Ovary (tissue), 9 donors: ENCODE results near the gene ELMOD3. TPM values are rescaled to one million over a fixed set of nuclear protein-coding genes. Genes with fewer than 3 reads are reported as not detected.

Experiments used
- DNase-seq, 5 donors: peaks; one replicate each; pipeline ENCODE4 v3.0.0-alpha.2; 2019 to 2020
- H3K27ac ChIP-seq, 2 donors: fragments of 200-600 bp; one replicate each; pipeline versions ENCODE4 v1.5.1 to v1.8.0; 2019 to 2022
- H3K27me3 ChIP-seq: fragments of 200-600 bp; one replicate; pipeline ENCODE4 v1.8.0; 2022
- H3K36me3 ChIP-seq: fragments of 200-600 bp; sonication (generic); one replicate; pipeline ENCODE4 v1.5.1; 2019
- H3K4me1 ChIP-seq: one replicate; pipeline ENCODE4 v1.8.1; 2013; ENCODE audit warnings: mild to moderate bottlenecking, moderate library complexity; ENCODE audit not compliant: insufficient read depth
- H3K4me3 ChIP-seq: fragments of 200-600 bp; sonication (generic); one replicate; pipeline ENCODE4 v1.5.1; 2017
- H3K9me3 ChIP-seq, 2 donors: fragments of 200-600 bp in 1 of 2; sonication (generic) in 1 of 2; one replicate each; pipeline versions ENCODE4 v1.5.1 to v1.8.1; 2013 to 2019; ENCODE audit warnings: mild to moderate bottlenecking in 1 of 2, moderate library complexity in 1 of 2
- EP300 ChIP-seq: sonication (generic); formaldehyde crosslinking; IDR thresholded peaks from one replicate; pipeline ENCODE4 v1.6.1; 2017; ENCODE audit warnings: antibody characterized with exemption
- POLR2A ChIP-seq: fragments of 450-650 bp; IDR thresholded peaks from one replicate; pipeline ENCODE4 v1.6.1; 2017; ENCODE audit warnings: antibody characterized with exemption, mild to moderate bottlenecking, moderate library complexity
- WGBS, 3 donors: extraction: QIAGEN DNeasy Blood & Tissue Kit in 1 of 3; methylation state at CpG; one replicate each; pipeline versions ENCODE4 v1.1.5 to v1.1.7; 2013 to 2017; 5-methylcytosine and 5-hydroxymethylcytosine counted together
- intact Hi-C, 4 donors: fragments of 100-400 bp; cut with DNase I; formaldehyde crosslinking; loops; one replicate each; pipeline versions ENCODE4 v1.11.0 to v1.15.1; 2022 to 2023
- polyA plus RNA-seq, 2 donors: library from polyadenylated mRNA; stranded (reverse); fragments of 200-250 nt in 1 of 2; fragments of 350-450 nt in 1 of 2; fragmentation: Illumina TruSeq in 1 of 2; extraction: RNeasy Lipid Tissue Mini Kit (QIAGEN cat#74804) in 1 of 2; gene quantifications; one replicate each; pipeline ENCODE4 v1.2.3, GENCODE V29; 2013 to 2014
- total RNA-seq, 7 donors: library from RNA; depleted of rRNA in 2 of 7; stranded (reverse); fragments of >200 nt in 2 of 7; fragmentation: NEBNext Ultra II Directional in 3 of 7; extraction: Animal tissue kit (Norgen Biotek cat#: 25700) in 3 of 7; gene quantifications; one replicate each; pipeline versions ENCODE4 v1.1.0 to v1.2.4, GENCODE V29; 2016 to 2023
- TF ChIP-seq, protein P1 (sequence below), 3 donors: fragments of 450-650 bp in 2 of 3; fragments of 200-600 bp in 1 of 3; IDR thresholded peaks; one replicate each; pipeline versions ENCODE4 v1.5.1 to v1.8.0; 2016 to 2022; ENCODE audit warnings: antibody characterized with exemption in 3 of 3, mild to moderate bottlenecking in 1 of 3
- donor health status: DM: no; HTN: no; CAD: no; lungs with moderate emphysema.
- donor health status: DM: no; HTN: no; CAD: no.
- donor health status: Bipolar disorder and iron deficiency.
- donor health status: DM: yes; HTN: yes; CAD: no.
- donor health status: DM: no; HTN: no; CAD: no.
- donor health status: DM: yes; HTN: yes; CAD: no.

ELMOD3 gene
- total and polyA plus RNA-seq, 9 donors, result 13.0 to 23.0 (median 17.3) TPM

- H3K27me3 ChIP-seq, result no peaks in the 10 kb centered on the region
- H3K4me1 ChIP-seq, result peaks cover 5% of the 10 kb centered on the region
- TF ChIP-seq, protein P1, sequence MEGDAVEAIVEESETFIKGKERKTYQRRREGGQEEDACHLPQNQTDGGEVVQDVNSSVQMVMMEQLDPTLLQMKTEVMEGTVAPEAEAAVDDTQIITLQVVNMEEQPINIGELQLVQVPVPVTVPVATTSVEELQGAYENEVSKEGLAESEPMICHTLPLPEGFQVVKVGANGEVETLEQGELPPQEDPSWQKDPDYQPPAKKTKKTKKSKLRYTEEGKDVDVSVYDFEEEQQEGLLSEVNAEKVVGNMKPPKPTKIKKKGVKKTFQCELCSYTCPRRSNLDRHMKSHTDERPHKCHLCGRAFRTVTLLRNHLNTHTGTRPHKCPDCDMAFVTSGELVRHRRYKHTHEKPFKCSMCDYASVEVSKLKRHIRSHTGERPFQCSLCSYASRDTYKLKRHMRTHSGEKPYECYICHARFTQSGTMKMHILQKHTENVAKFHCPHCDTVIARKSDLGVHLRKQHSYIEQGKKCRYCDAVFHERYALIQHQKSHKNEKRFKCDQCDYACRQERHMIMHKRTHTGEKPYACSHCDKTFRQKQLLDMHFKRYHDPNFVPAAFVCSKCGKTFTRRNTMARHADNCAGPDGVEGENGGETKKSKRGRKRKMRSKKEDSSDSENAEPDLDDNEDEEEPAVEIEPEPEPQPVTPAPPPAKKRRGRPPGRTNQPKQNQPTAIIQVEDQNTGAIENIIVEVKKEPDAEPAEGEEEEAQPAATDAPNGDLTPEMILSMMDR (IDR thresholded peaks at IDR 0.05), result no peak
- TF ChIP-seq POLR2A (no peak), EP300 (no peak)
- intact Hi-C loops, result no loop called here
- WGBS, 3 donors, result 92 to 98% (median 94%) methylated on average over 7 of the region's 7 CpGs
- H3K9me3 ChIP-seq, result no peaks in the 10 kb centered on the region
- no peaks in the 10 kb centered on the region for H3K36me3 ChIP-seq
- no peak overlapping the region for H3K27ac ChIP-seq
- H3K4me3 ChIP-seq, result no peak overlapping the region
- no peak for DNase-seq
These were observed 60.4 kb downstream of the ELMOD3 start for GRCh38 chr2:85414761-85415553.

- H3K36me3 ChIP-seq, result no peaks in the 10 kb centered on the region
- no peak overlapping the region for H3K27ac ChIP-seq
- H3K27me3 ChIP-seq, result no peaks in the 10 kb centered on the region
- DNase-seq, result no peak
- no peak overlapping the region for H3K4me3 ChIP-seq
- WGBS, 3 donors, result 79 to 85% (median 85%) methylated on average over 12 of the region's 12 CpGs
- intact Hi-C loops, result no loop called here
- TF ChIP-seq EP300 (no peak), POLR2A (no peak)
- H3K4me1 ChIP-seq, result peaks cover 5% of the 10 kb centered on the region
- H3K9me3 ChIP-seq, result no peaks in the 10 kb centered on the region
These were observed 61.5 kb downstream of the ELMOD3 start for GRCh38 chr2:85415980-85416650.

GRCh38 chr2:85418132-85419008, 63.8 kb downstream of the ELMOD3 start, which contains the start of gene SH2D6:
TSS of gene SH2D6 (plus strand) at chr2:85418714. CDS start at chr2:85429466, 10,752 bp downstream.
- Histone ChIP-seq H3K36me3 (no peaks in the 10 kb centered on the region), H3K4me1 (peaks cover 5% of the 10 kb centered on the region), H3K9me3 (no peaks in the 10 kb centered on the region), H3K4me3 (peak within 1 kb of the TSS; percentile 65), H3K27me3 (no peaks in the 10 kb centered on the region), H3K27ac (peak within 1 kb of the TSS; percentile 71 to 87)
- intact Hi-C loops, result no loop called here
- peak; percentile 82 to 90 (median 88) for DNase-seq
- 13 to 23% (median 15%) methylated on average over 42 to 57 of the region's 57 CpGs for whole genome bisulfite sequencing, 3 donors
- TF ChIP-seq POLR2A, result peak; percentile 75
- TF ChIP-seq, protein P1 (IDR thresholded peaks at IDR 0.05), result no peak

- no peaks in the 10 kb centered on the region for H3K27me3 ChIP-seq
- TF ChIP-seq, protein P1 (IDR thresholded peaks at IDR 0.05), result no peak
- TF ChIP-seq POLR2A (no peak), EP300 (no peak)
- peak overlapping the region; percentile 65 for H3K4me3 ChIP-seq
- H3K36me3 ChIP-seq, result no peaks in the 10 kb centered on the region
- WGBS, 3 donors, result 39 to 44% (median 42%) methylated on average over 16 to 17 of the region's 17 CpGs
- H3K4me1 ChIP-seq, result peaks cover 5% of the 10 kb centered on the region
- H3K9me3 ChIP-seq, result no peaks in the 10 kb centered on the region
- H3K27ac ChIP-seq, result peak overlapping the region; percentile 71 to 87
- intact Hi-C loops, result no loop called here
- peak in 2 of 5 donors; percentile 31 to 54 for DNase-seq
These were observed 64.6 kb downstream of the ELMOD3 start for GRCh38 chr2:85419009-85419675.
